ENCODE results near the gene DNAJC1. TPM values are rescaled to one million over a fixed set of nuclear protein-coding genes. Genes with fewer than 3 reads are reported as not detected.

The DNAJC1 gene
- total RNA-seq, 1 donor from 2014 or later: 66.8 TPM

GRCh38 chr10:21754410-21755011 lies 249.0 kb downstream of the DNAJC1 start:
- TF ChIP-seq CTCF (IDR thresholded peaks at IDR 0.05; ENCODE audit: insufficient read depth, low read depth, low read length) (no peak), EZH2 (IDR thresholded peaks at IDR 0.05; ENCODE audit: insufficient read depth, low read length) (no peak)
- Histone ChIP-seq H3K27ac (ENCODE audit: low read depth, low read length) (no peak overlapping the region), H3K79me2 (ENCODE audit: insufficient read depth, low read length) (no peaks in the 10 kb centered on the region), H2AFZ (ENCODE audit: low read depth, low read length) (no peak overlapping the region), H3K36me3 (ENCODE audit: insufficient read depth, low read length) (peaks cover 2% of the 10 kb centered on the region), H3K27me3 (ENCODE audit: insufficient read depth, low read length) (no peaks in the 10 kb centered on the region), H3K9me3 (ENCODE audit: insufficient read depth, low read depth, low read length) (no peaks in the 10 kb centered on the region), H3K9ac (ENCODE audit: low read length) (no peak overlapping the region), H4K20me1 (ENCODE audit: insufficient read depth, low read length) (peaks cover 5% of the 10 kb centered on the region), H3K4me2 (ENCODE audit: low read length) (no peak overlapping the region), H3K4me1 (ENCODE audit: insufficient read depth, low read length) (no peaks in the 10 kb centered on the region), H3K4me3 (ENCODE audit: insufficient read depth, low read depth, low read length) (no peak overlapping the region)
- FAIRE-seq: no peak
- H3K9me3 Mint-ChIP-seq (ENCODE audit: unreplicated experiment): no peaks in the 10 kb centered on the region
- DNase-seq (ENCODE audit: low read depth): no peak
- H3K4me3 Mint-ChIP-seq (ENCODE audit: unreplicated experiment): no peak overlapping the region
- peaks cover 13% of the 10 kb centered on the region for H3K4me1 Mint-ChIP-seq (ENCODE audit: low read depth, unreplicated experiment)
- no peaks in the 10 kb centered on the region for H3K27me3 Mint-ChIP-seq (ENCODE audit: low read depth, unreplicated experiment)
- no peak overlapping the region for H3K27ac Mint-ChIP-seq (ENCODE audit: unreplicated experiment)
- peaks cover 20% of the 10 kb centered on the region for H3K36me3 Mint-ChIP-seq (ENCODE audit: low read depth, unreplicated experiment)

GRCh38 chr10:21753497-21754270 lies 249.8 kb downstream of the DNAJC1 start:
- Mint-ChIP-seq H3K4me1 (ENCODE audit: low read depth, unreplicated experiment) (peaks cover 15% of the 10 kb centered on the region), H3K27me3 (ENCODE audit: low read depth, unreplicated experiment) (no peaks in the 10 kb centered on the region), H3K4me3 (ENCODE audit: unreplicated experiment) (no peak overlapping the region), H3K36me3 (ENCODE audit: low read depth, unreplicated experiment) (peaks cover 18% of the 10 kb centered on the region), H3K9me3 (ENCODE audit: unreplicated experiment) (no peaks in the 10 kb centered on the region), H3K27ac (ENCODE audit: unreplicated experiment) (peak overlapping the region; percentile 66)
- no peaks in the 10 kb centered on the region for H3K9me3 ChIP-seq (ENCODE audit: insufficient read depth, low read depth, low read length)
- no peaks in the 10 kb centered on the region for H3K79me2 ChIP-seq (ENCODE audit: insufficient read depth, low read length)
- no peak overlapping the region for H2AFZ ChIP-seq (ENCODE audit: low read depth, low read length)
- no peaks in the 10 kb centered on the region for H3K27me3 ChIP-seq (ENCODE audit: insufficient read depth, low read length)
- no peak overlapping the region for H3K4me2 ChIP-seq (ENCODE audit: low read length)
- H3K36me3 ChIP-seq (ENCODE audit: insufficient read depth, low read length): no peaks in the 10 kb centered on the region
- no peak overlapping the region for H3K4me3 ChIP-seq (ENCODE audit: insufficient read depth, low read depth, low read length)
- FAIRE-seq (no peak), DNase-seq (ENCODE audit: low read depth) (no peak)
- H3K9ac ChIP-seq (ENCODE audit: low read length): no peak overlapping the region
- no peak overlapping the region for H3K27ac ChIP-seq (ENCODE audit: low read depth, low read length)
- no peaks in the 10 kb centered on the region for H3K4me1 ChIP-seq (ENCODE audit: insufficient read depth, low read length)
- TF ChIP-seq EZH2 (IDR thresholded peaks at IDR 0.05; ENCODE audit: insufficient read depth, low read length) (no peak), CTCF (IDR thresholded peaks at IDR 0.05; ENCODE audit: insufficient read depth, low read depth, low read length) (no peak)
- peaks cover 5% of the 10 kb centered on the region for H4K20me1 ChIP-seq (ENCODE audit: insufficient read depth, low read length)

Data from astrocyte (in vitro differentiated cells and primary cell).